Dermis microvascular lymphatic vessel endothelial cell (primary cell): ENCODE results near the gene FBXL17. TPM values are rescaled to one million over a fixed set of nuclear protein-coding genes. Genes with fewer than 3 reads are reported as not detected.
A peak's percentile ranks its signal among the peaks of the same experiment; 100 is the strongest.
"Not testable (repeated sequence)": the region's sequence is repeated elsewhere in the genome, so short reads cannot be mapped to it uniquely, and the experiment has no call there.

Source experiments
- DNase-seq, 2 donors: peaks; one replicate each; pipeline versions ENCODE4 v3.0.0 to v3.0.0-alpha.2; 2010; ENCODE audit warnings: low read depth in 2 of 2
- total RNA-seq: library from RNA; depleted of rRNA; stranded (reverse); fragments of >200 nt; gene quantifications from 2 replicates; pipeline ENCODE4 v1.2.1, GENCODE V29; 2014

FBXL17 gene
- total RNA-seq = 4.7 and 6.7 TPM in 2 replicates

- peak; percentile 84 for DNase-seq
These were observed at the start of gene FBXL17 for GRCh38 chr5:108381954-108382783. FBXL17 (minus strand) TSS chr5:108382098.

- no peak for DNase-seq
These were observed 49.2 kb upstream of the FBXL17 start for GRCh38 chr5:108430931-108431608.

- DNase-seq = no peak
These were observed 39.8 kb upstream of the FBXL17 start for GRCh38 chr5:108421713-108422112.

DNA sequence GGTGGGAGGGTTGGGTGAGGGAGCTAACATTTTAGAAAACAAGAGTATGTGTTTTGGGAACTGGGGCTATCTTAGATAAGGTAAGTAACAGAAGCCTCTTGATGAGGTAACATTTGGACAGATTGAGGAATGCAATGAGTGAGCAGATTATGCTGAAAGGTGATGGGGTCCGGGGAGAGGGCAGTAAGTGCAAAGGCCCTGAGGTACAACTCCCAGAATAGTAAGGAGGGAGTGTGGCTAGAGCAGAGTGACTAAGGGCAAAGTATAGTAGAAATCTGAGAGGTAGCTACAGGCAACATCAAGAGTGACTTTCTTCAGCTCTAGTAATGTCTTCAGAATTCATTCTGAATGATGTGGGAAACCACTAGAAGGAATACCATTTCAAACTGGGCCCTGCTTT is 38.9 kb upstream of the FBXL17 start:
- DNase-seq = no peak

GRCh38 chr5:108420158-108420557 is 38.3 kb upstream of the FBXL17 start:
- DNase-seq = no peak

- no peak for DNase-seq
These were observed 36.3 kb upstream of the FBXL17 start for GRCh38 chr5:108418197-108418596.

DNA sequence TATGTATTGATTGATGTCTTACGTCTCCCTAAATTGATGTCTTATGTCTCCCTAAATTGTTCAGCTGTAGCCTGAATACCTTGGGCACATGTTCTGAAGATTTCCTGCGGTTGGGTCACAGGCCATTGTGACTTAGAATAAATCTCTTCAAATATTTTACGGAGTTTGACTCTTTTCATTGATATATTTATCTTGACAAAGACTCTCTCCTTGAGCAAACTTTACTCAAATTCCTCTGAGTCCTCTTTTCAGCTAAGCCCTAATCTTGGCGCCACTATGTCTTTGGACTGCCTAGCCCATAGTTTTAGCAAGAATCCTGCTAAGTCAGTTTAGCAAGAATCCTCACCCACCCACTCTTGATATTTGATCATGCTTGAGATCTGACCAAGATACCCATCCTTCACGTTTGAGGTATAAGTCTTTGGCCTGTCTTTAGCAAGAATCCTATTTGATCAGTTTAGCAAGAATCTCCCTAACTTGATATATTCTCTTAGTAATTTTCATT is 35.3 kb upstream of the FBXL17 start:
- no peak for DNase-seq

DNA sequence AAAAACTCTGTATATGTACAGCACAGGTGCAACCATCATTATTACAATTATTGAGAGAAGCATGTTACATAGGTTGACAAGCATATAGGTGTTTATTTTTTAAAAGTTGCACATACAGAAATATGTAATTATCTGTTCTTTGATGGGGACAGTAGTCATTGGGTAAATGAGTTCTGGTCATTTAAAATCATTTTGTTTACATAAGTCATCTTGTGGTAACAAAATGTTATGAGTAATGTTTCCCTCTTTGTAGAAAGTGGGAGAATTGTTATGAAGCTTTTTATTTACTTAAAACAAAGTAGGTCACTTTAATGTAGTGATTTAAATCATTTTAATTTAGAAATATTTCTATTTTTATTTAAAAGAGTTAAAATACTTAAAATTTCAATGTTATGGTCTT is 33.8 kb upstream of the FBXL17 start:
- DNase-seq = no peak

GRCh38 chr5:108409786-108410185 is 27.9 kb upstream of the FBXL17 start:
- DNase-seq = no peak

GRCh38 chr5:108405201-108405600 is 23.3 kb upstream of the FBXL17 start:
- DNase-seq = not testable (repeated sequence)

DNA sequence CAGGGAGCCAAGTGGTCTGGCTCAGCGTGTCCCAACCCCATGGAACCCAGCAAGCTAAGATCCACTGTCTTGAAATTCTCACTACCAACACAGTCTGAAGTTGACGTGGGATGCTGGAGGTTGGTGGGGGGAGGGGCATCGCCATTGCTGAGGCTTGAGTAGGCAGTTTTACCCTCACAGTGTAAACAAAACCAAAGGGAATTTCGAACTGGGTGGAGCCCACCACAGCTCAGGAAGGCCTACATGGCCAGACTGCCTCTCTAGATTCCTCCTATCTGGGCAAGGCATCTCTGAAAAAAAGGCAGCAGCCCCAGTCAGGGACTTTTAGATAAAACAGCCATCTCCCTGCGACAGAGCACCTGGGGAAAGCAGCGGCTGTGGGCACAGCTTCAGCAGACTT is 17.1 kb upstream of the FBXL17 start:
- no peak for DNase-seq

DNA sequence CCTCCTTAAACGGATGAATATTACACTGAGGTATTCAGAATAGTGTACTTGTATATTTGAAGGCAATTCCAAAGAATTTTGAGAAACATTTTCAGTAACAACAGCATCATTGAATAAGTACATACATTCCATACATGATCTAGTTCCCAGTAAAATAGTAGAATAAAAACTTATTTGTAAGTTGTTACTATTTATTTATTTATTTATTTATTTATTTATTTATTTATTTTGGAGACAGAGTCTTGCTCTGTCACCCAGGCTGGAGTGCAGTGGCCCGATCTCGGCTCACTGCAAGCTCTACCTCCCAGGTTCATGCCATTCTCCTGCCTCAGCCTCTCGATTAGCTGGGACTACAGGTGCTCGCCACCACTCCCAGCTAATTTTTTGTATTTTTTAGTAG is 14.9 kb upstream of the FBXL17 start:
- DNase-seq = not testable (repeated sequence)

- no peak for DNase-seq
These were observed 5.9 kb upstream of the FBXL17 start for GRCh38 chr5:108387758-108388157.

DNA sequence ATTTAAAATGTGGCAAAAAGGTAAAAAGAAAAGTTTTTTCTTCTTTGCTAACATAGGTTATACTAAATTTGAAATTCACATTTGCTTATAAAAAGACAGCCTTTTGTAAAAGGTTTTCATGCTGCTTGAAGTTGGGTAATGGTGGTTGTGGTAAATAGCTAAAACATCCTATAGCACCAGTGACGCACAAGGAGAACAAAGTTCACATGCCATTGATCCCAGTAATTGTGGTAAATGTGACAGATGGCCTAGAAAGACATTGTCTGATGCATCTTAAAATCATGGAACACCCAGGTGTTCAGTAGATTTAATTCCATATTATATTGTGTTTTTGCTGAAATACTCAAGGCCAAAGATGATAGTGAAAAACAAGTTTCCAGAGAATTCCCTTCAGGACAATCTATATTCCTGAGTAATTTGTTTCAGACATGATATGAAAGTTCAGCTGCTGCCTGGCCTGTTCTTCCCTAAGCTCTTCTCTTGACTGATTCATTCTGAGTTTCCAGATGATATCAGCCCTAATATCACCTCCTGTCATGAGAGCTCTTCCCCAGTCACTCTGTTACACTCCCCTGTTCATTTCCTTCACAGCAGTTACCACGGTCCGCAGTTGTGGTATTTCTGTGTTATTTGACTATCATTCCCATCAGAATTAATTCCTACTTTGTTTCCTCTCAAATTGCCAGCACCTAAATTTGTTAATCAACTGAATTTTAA is 4.6 kb upstream of the FBXL17 start:
- DNase-seq = no peak

DNA sequence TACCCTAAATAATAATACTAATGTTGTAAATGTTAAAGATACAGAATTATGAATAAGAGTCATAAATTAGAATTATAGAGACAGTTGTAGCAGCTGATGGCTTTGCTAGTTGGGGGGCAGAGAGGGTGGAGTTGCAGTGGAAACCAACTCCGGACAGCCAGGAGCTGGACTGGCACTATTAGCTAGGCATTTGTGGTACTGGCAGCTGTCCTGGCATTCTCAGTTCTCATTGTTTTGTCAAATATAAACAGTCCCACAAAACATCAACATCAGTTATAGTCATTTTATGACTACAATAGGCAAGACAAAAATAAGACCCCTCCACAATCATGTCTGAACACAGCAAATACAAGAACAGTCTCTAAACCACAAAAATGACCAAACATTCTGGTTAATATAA is 2.8 kb upstream of the FBXL17 start:
- DNase-seq = no peak

DNA sequence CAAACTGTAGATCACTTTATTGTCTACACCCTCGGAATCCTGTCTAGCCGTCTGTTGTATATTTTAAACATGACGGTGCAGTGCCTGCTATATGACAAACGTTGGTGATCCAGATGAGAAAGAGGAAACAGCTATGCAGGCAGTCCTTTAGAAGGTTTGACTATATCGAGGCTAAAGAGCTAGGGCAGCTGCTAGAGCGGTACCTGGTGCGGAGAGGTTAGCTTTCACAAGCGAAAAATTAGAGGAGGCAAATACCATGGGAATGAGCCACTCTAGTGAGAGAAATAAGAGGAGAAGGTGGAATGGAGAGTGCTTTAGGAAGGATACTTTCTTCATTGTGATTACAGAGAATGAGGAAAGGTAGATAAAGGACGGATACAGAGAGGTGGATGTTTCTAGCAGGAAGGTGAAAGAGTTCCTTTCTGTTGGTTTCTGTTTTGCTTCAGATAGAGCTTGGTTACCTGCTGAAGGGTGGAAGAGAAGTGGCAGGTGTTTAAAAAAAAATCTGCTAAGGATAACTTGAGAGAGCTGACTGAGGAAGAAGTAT is 959 bp upstream of the FBXL17 start:
- DNase-seq = no peak

DNA sequence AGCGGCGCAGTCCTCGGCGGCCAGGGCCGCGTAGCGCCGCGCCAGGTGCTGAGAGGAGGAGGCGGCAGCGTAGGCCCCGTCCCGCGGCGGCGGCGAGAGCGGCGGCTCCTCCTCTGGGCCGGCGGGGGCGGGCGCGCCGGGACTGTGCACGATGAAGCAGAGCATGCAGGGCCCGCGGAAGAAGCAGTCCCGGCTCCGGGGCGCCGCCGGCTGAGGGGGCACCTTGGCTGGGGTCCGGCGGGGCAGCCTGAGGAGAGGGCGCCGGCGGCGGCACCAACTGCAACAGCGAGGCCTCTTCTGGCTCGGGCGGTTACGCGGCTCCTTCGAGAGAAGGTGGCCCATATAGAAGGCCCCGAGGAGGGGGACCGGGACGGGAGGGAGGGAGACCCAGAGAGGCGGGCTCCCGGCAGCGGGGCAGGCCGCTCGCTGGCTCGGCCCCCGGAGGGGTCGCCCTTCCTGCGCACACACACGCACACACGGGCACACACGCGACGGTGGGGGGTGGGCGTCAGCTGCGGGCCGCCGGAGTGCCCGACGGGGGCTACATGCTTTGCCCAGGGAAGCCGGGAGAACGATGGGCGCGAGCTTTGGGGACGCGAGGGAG is 446 bp downstream of the FBXL17 start:
- DNase-seq = peak; percentile 17 to 74

- DNase-seq = peak in 1 of 2 donors; percentile 40
These were observed 1.2 kb downstream of the FBXL17 start for GRCh38 chr5:108380531-108381349.

DNA sequence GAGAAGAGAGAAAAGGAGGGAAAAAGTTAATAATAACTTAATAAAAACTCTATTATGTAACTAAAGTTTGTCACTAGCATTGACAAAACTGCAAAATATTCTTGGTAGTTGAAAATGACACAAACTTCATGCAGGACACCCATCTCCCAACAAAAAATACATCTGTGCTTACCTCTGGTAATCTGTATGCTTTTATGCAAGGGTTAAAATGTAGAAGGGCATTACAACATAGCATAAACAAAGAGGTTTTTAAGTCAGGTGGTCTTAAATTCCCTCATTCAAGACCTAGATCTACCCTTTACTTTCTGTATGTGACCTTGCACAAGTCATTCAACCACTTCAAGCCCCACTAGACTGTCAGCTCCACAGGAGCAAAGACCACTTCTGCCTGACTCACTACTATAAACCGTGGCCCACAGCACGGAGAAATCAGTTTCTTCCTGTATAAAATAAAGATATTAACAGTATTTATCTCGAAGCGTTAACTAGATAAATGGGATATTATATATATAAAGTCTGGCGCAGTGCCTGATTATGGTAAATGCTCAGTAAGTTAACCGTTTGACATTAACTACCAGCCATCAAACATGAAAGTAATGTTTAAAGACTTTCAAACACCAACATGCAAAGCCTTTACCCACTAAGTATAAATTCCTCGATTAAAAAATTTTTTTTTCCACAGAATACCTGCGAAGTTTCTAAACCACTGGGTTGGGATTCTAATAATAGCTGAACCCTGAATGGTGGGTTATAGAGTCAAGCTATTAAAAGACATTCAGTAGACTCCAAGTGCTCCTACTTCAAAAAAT is 2.0 kb downstream of the FBXL17 start:
- peak in 1 of 2 donors; percentile 6 for DNase-seq

- no peak for DNase-seq
These were observed 6.1 kb downstream of the FBXL17 start for GRCh38 chr5:108375768-108376167.
